HepG2 (cell line): ENCODE measurements around the gene BRD3. TPM values are rescaled to one million over a fixed set of nuclear protein-coding genes. Genes with fewer than 3 reads are reported as not detected.
A peak's percentile ranks its signal among the peaks of the same experiment; 100 is the strongest.

ENCODE experiments used
- ATAC-seq: fragments of 200-7000 bp; cut with Tn5 transposase; 3 replicates; pipeline ENCODE4 v1.9.1; 2020; ENCODE audit warnings: mild to moderate bottlenecking, moderate library complexity
- BruUV-seq: library from RNA; stranded (reverse); fragments of 400-500 nt; replicated peaks from 2 replicates; lab custom pipeline; 2021; lab: Mats Ljungman, UMichigan
- CTCF ChIA-PET: fragments of 300-600 bp; formaldehyde crosslinking; extraction: SDS; loops from one replicate; lab custom pipeline; 2021; ENCODE audit warnings: low total read pairs, inconsistent platforms, low intra/inter-chr PET ratio; lab: Yijun Ruan, JAX
- POLR2A ChIA-PET: fragments of 350-600 bp; sonication (Branson Sonifier 250); formaldehyde crosslinking; loops from one replicate; lab custom pipeline; 2020; ENCODE audit warnings: antibody characterized with exemption, inconsistent platforms; lab: Yijun Ruan, JAX
- DNase-seq: peaks from one replicate; pipeline ENCODE4 v3.0.0-alpha.2; 2015; ENCODE audit warnings: low spot score
- FAIRE-seq: peaks from 3 replicates; lab custom pipeline; 2011; peaks lifted over from hg19 to GRCh38; lab: Jason Lieb, UNC
- H2AFZ ChIP-seq: one replicate; pipeline ENCODE4 v1.6.1; 2011; ENCODE audit warnings: low read length, inconsistent platforms
- H3K27ac ChIP-seq: fragments of 300-600 bp; 3 replicates; pipeline ENCODE4 v1.8.0; 2011; ENCODE audit warnings: mixed run types, mild to moderate bottlenecking, mixed read lengths, low read length, inconsistent platforms; ENCODE audit not compliant: insufficient read depth; ENCODE audit errors: extremely low read length
- H3K27me3 ChIP-seq, 2 experiments: fragments of 200-600 bp in 1 of 2; 2 replicates in 1 of 2; 3 replicates in 1 of 2; pipeline versions ENCODE4 v1.6.0 to v1.8.0; 2011; ENCODE audit warnings: low read length in 2 of 2, mild to moderate bottlenecking in 2 of 2, moderate library complexity in 2 of 2, inconsistent platforms in 1 of 2; ENCODE audit not compliant: insufficient read depth in 2 of 2, control insufficient read depth in 1 of 2
- H3K36me3 ChIP-seq, 2 experiments: fragments of 200-600 bp in 1 of 2; replicated peaks in 1 of 2; 2 replicates in 1 of 2; 3 replicates in 1 of 2; pipeline versions ENCODE4 v1.5.1 to v1.8.0; 2011; ENCODE audit warnings: low read length in 2 of 2, inconsistent platforms in 1 of 2; ENCODE audit not compliant: insufficient read depth in 2 of 2, control insufficient read depth in 1 of 2
- H3K4me1 ChIP-seq: 2 replicates; pipeline ENCODE4 v1.5.1; 2012; ENCODE audit warnings: low read length, inconsistent platforms; ENCODE audit not compliant: insufficient read depth
- H3K4me2 ChIP-seq: 2 replicates; pipeline ENCODE4 v1.6.0; 2011; ENCODE audit warnings: low read depth, low read length, inconsistent platforms
- H3K4me3 ChIP-seq, 3 experiments: fragments of 200-600 bp in 1 of 3; sonication (generic), shearing (Covaris generic) in 1 of 3; replicated peaks in 1 of 3; 2 replicates each; pipeline ENCODE4 v1.5.1; 2011 to 2016; ENCODE audit warnings: low read length in 3 of 3, inconsistent platforms in 2 of 3, low read depth in 2 of 3, mild to moderate bottlenecking in 2 of 3, control low read depth in 1 of 3, mixed read lengths in 1 of 3; ENCODE audit not compliant: insufficient read depth in 1 of 3
- H3K79me2 ChIP-seq: one replicate; pipeline ENCODE4 v1.6.1; 2011; ENCODE audit warnings: low read length, inconsistent platforms; ENCODE audit not compliant: insufficient read depth
- H3K9ac ChIP-seq: 2 replicates; pipeline ENCODE4 v1.6.0; 2011; ENCODE audit warnings: mild to moderate bottlenecking, low read depth, low read length, inconsistent platforms; ENCODE audit not compliant: insufficient read depth
- H3K9me3 ChIP-seq: 2 replicates; pipeline ENCODE4 v1.5.1; 2012; ENCODE audit warnings: mild to moderate bottlenecking, low read length
- H4K20me1 ChIP-seq: 2 replicates; pipeline ENCODE4 v1.6.0; 2011; ENCODE audit warnings: inconsistent platforms, mild to moderate bottlenecking, low read length, moderate library complexity; ENCODE audit not compliant: insufficient read depth
- CCDC6 ChIP-seq: sonication (generic); formaldehyde crosslinking; IDR thresholded peaks from 2 replicates; pipeline ENCODE4 v1.8.1; 2022; ENCODE audit warnings: mild to moderate bottlenecking, missing genetic modification reagents, moderate library complexity
- DBP ChIP-seq: sonication (generic); formaldehyde crosslinking; IDR thresholded peaks from 2 replicates; pipeline ENCODE4 v1.4.0; 2020; ENCODE audit warnings: missing genetic modification reagents; ENCODE audit errors: not compliant biosample characterization
- FOXJ3 ChIP-seq: sonication (generic); formaldehyde crosslinking; IDR thresholded peaks from 2 replicates; pipeline ENCODE4 v1.4.0; 2020; ENCODE audit warnings: missing genetic modification reagents, mild to moderate bottlenecking, borderline replicate concordance
- HOXA7 ChIP-seq: sonication (generic); formaldehyde crosslinking; IDR thresholded peaks from 2 replicates; pipeline ENCODE4 v1.8.1; 2022; ENCODE audit warnings: mild to moderate bottlenecking, missing genetic modification reagents, moderate library complexity
- MATR3 ChIP-seq: sonication (generic); formaldehyde crosslinking; IDR thresholded peaks from 2 replicates; pipeline ENCODE4 v1.4.0; 2020; ENCODE audit warnings: missing genetic modification reagents
- RBFOX2 ChIP-seq: fragments of 200-400 bp; formaldehyde crosslinking; IDR thresholded peaks from 2 replicates; pipeline ENCODE4 v1.6.1; 2017; ENCODE audit warnings: low read depth, mild to moderate bottlenecking, low read length
- SNAPC2 ChIP-seq: sonication (generic); formaldehyde crosslinking; IDR thresholded peaks from 2 replicates; pipeline ENCODE4 v1.8.1; 2022; ENCODE audit warnings: mild to moderate bottlenecking, missing genetic modification reagents
- SPEN ChIP-seq: sonication (generic); formaldehyde crosslinking; IDR thresholded peaks from 2 replicates; pipeline ENCODE4 v1.5.1; 2020; ENCODE audit warnings: low read depth, mild to moderate bottlenecking, missing genetic modification reagents
- STAT5B ChIP-seq: sonication (generic); formaldehyde crosslinking; IDR thresholded peaks from 2 replicates; pipeline ENCODE4 v1.4.0; 2020; ENCODE audit warnings: missing genetic modification reagents
- ZBTB20 ChIP-seq: sonication (generic); formaldehyde crosslinking; IDR thresholded peaks from 2 replicates; pipeline ENCODE4 v1.8.1; 2023; ENCODE audit warnings: missing genetic modification reagents, low read depth, mild to moderate bottlenecking, borderline replicate concordance
- ZBTB33 ChIP-seq: sonication (generic); formaldehyde crosslinking; IDR thresholded peaks from 2 replicates; pipeline ENCODE4 v1.4.0; 2020; ENCODE audit warnings: missing genetic modification reagents
- ZFP91 ChIP-seq: sonication (generic); formaldehyde crosslinking; IDR thresholded peaks from 2 replicates; pipeline ENCODE4 v1.9.0; 2022; ENCODE audit warnings: missing genetic modification reagents, mild to moderate bottlenecking, borderline replicate concordance
- ZFYVE20 ChIP-seq: sonication (generic); formaldehyde crosslinking; IDR thresholded peaks from 2 replicates; pipeline ENCODE4 v1.8.0; 2023; ENCODE audit warnings: low read depth, mild to moderate bottlenecking, moderate library complexity, missing genetic modification reagents, borderline replicate concordance
- ZNF775 ChIP-seq: sonication (generic); formaldehyde crosslinking; IDR thresholded peaks from 2 replicates; pipeline ENCODE4 v1.4.0; 2020; ENCODE audit warnings: missing genetic modification reagents, mild to moderate bottlenecking, moderate library complexity, borderline replicate concordance
- ZNF777 ChIP-seq: sonication (generic); formaldehyde crosslinking; IDR thresholded peaks from 2 replicates; pipeline ENCODE4 v1.4.0; 2020; ENCODE audit warnings: missing genetic modification reagents
- ZUFSP ChIP-seq: sonication (generic); formaldehyde crosslinking; IDR thresholded peaks from 2 replicates; pipeline ENCODE4 v1.9.0; 2021; ENCODE audit warnings: missing genetic modification reagents, mild to moderate bottlenecking, borderline replicate concordance
- WGBS: methylation state at CpG from one replicate; pipeline ENCODE4 v1.1.6; 2017; ENCODE audit warnings: low lambda C conversion rate; 5-methylcytosine and 5-hydroxymethylcytosine counted together
- in situ Hi-C: cut with HindIII; loops from 2 replicates; pipeline ENCODE4 v1.10.0; 2017; ENCODE audit warnings: low pct_unique_long_range_greater_than_20kb; ENCODE audit not compliant: extremely low pct_ligation_motif_present
- intact Hi-C: fragments of 100-400 bp; cut with micrococcal nuclease; formaldehyde crosslinking; loops from one replicate; pipeline ENCODE4 v1.10.0; 2022; ENCODE audit not compliant: unreplicated experiment
- polyA plus RNA-seq, 8 experiments: library from polyadenylated mRNA; depleted of rRNA in 3 of 8; stranded (reverse) in 7 of 8; unstranded in 1 of 8; fragments of >200 nt; fragmentation: Illumina TruSeq in 4 of 8; extraction: Trizol in 4 of 8; gene quantifications; 2 replicates each; pipeline versions ENCODE4 v1.2.1 to v1.2.3, GENCODE V29; 2011 to 2016; ENCODE audit warnings: low read depth in 4 of 8, missing spikeins in 1 of 8, mixed read lengths in 1 of 8; ENCODE audit not compliant: insufficient read depth in 1 of 8
- total RNA-seq, 5 experiments: library from RNA; depleted of rRNA; stranded (reverse); fragments of >200 nt; fragmentation: Illumina TruSeq; extraction: Trizol; gene quantifications; 2 replicates each; pipeline ENCODE4 v1.2.3, GENCODE V29; 2016; ENCODE audit warnings: low read depth in 1 of 5

The BRD3 gene
- total and polyA plus RNA-seq, 2 of the 13 experiments (the other 11 are each of a cell fraction or from before 2014, with no cell fraction given): 5.9 to 12.9 TPM

GRCh38 chr9:134026581-134026980 lies 41.2 kb downstream of the BRD3 start:
- CTCF ChIA-PET: no interaction called here
- no TSS peak for BruUV-seq
- Histone ChIP-seq H3K4me2 (peak overlapping the region; percentile 89), H3K9me3 (no peaks in the 10 kb centered on the region), H3K4me3 (peak overlapping the region in 1 of 3 experiments; percentile 85; a peak in 2 of 6 replicates), H3K27ac (no peak overlapping the region), H3K36me3 (peaks cover 0 to 8% of the 10 kb centered on the region in 2 experiments; a peak in 2 of 5 replicates), H2AFZ (no peak overlapping the region), H3K4me1 (peaks cover 29% of the 10 kb centered on the region), H3K9ac (no peak overlapping the region; the same call in 1 of the 2 replicates), H3K27me3 (no peaks in the 10 kb centered on the region), H4K20me1 (no peaks in the 10 kb centered on the region), H3K79me2 (no peaks in the 10 kb centered on the region)
- WGBS: 96% methylated on average over 18 of the region's 18 CpGs
- TF ChIP-seq HOXA7 (CRISPR knock-in tag) (no peak), ZFYVE20 (CRISPR knock-in tag) (no peak), CCDC6 (no peak), DBP (CRISPR knock-in tag) (no peak), FOXJ3 (CRISPR knock-in tag) (no peak), SPEN (no peak), ZBTB20 (CRISPR knock-in tag) (no peak), MATR3 (CRISPR knock-in tag) (no peak), ZNF777 (CRISPR knock-in tag) (no peak), RBFOX2 (no peak), STAT5B (CRISPR knock-in tag) (no peak), ZBTB33 (CRISPR knock-in tag) (no peak), ZFP91 (no peak), SNAPC2 (CRISPR knock-in tag) (no peak), ZUFSP (CRISPR knock-in tag) (no peak), ZNF775 (CRISPR knock-in tag) (no peak)
- intact Hi-C loops: loop anchor here (5.0 kb wide), 1 partner anchor 41 kb away; the partner anchor contains the start of gene BRD3
- ATAC-seq: no peak
- in situ Hi-C loops: no loop called here
- DNase-seq: no peak
- no peak for FAIRE-seq
- POLR2A ChIA-PET: no interaction called here
